Panc1 (cell line): ENCODE data around the gene OGFRL1.

Experiments
- POLR2AphosphoS5 ChIP-seq: IDR thresholded peaks from 2 replicates; pipeline ENCODE4 v1.6.1; 2012; ENCODE audit warnings: mild to moderate bottlenecking, low read depth, low read length, moderate library complexity
- TF ChIP-seq, protein P1 (sequence below): fragments of 450-650 bp; IDR thresholded peaks from 2 replicates; pipeline ENCODE4 v1.5.1; 2017; ENCODE audit warnings: mild to moderate bottlenecking
- TF ChIP-seq, protein P2 (sequence below), 2 experiments: IDR thresholded peaks; 2 replicates each; pipeline ENCODE4 v1.6.1; 2011 to 2012; ENCODE audit warnings: low read depth in 2 of 2, control low read depth in 1 of 2, low read length in 1 of 2, mild to moderate bottlenecking in 1 of 2, moderate library complexity in 1 of 2; ENCODE audit not compliant: insufficient read depth in 1 of 2

DNA sequence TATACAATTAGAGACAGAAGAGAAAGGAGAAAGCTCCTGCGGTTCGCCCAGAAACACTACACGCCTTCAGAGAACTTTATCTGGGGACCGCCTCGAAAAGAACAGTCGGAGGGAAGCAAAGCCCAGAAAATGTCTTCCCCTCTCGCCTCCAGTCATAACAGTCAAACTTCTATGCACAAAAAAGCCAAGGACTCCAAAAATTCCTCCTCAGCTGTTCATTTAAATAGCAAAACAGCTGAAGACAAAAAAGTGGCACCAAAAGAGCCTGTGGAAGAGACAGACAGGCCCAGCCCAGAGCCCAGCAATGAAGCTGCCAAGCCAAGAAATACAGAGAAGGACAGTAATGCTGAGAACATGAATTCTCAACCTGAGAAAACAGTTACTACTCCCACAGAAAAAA lies 12.9 kb downstream of the OGFRL1 start:
- TF ChIP-seq, protein P1, sequence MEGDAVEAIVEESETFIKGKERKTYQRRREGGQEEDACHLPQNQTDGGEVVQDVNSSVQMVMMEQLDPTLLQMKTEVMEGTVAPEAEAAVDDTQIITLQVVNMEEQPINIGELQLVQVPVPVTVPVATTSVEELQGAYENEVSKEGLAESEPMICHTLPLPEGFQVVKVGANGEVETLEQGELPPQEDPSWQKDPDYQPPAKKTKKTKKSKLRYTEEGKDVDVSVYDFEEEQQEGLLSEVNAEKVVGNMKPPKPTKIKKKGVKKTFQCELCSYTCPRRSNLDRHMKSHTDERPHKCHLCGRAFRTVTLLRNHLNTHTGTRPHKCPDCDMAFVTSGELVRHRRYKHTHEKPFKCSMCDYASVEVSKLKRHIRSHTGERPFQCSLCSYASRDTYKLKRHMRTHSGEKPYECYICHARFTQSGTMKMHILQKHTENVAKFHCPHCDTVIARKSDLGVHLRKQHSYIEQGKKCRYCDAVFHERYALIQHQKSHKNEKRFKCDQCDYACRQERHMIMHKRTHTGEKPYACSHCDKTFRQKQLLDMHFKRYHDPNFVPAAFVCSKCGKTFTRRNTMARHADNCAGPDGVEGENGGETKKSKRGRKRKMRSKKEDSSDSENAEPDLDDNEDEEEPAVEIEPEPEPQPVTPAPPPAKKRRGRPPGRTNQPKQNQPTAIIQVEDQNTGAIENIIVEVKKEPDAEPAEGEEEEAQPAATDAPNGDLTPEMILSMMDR, result no peak
- TF ChIP-seq, protein P2, sequence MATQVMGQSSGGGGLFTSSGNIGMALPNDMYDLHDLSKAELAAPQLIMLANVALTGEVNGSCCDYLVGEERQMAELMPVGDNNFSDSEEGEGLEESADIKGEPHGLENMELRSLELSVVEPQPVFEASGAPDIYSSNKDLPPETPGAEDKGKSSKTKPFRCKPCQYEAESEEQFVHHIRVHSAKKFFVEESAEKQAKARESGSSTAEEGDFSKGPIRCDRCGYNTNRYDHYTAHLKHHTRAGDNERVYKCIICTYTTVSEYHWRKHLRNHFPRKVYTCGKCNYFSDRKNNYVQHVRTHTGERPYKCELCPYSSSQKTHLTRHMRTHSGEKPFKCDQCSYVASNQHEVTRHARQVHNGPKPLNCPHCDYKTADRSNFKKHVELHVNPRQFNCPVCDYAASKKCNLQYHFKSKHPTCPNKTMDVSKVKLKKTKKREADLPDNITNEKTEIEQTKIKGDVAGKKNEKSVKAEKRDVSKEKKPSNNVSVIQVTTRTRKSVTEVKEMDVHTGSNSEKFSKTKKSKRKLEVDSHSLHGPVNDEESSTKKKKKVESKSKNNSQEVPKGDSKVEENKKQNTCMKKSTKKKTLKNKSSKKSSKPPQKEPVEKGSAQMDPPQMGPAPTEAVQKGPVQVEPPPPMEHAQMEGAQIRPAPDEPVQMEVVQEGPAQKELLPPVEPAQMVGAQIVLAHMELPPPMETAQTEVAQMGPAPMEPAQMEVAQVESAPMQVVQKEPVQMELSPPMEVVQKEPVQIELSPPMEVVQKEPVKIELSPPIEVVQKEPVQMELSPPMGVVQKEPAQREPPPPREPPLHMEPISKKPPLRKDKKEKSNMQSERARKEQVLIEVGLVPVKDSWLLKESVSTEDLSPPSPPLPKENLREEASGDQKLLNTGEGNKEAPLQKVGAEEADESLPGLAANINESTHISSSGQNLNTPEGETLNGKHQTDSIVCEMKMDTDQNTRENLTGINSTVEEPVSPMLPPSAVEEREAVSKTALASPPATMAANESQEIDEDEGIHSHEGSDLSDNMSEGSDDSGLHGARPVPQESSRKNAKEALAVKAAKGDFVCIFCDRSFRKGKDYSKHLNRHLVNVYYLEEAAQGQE (IDR thresholded peaks at IDR 0.05; ENCODE audit: insufficient read depth in 1 of 2, low read depth in 2 of 2, low read length in 1 of 2), result no peak
- no peak for TF ChIP-seq POLR2AphosphoS5
